NCI-H1930 (cell line): ENCODE data around the gene SH3YL1.

Experiments used
- DNase-seq, 2 experiments: peaks; one replicate each; lab custom pipeline; 2025; lab: John Stamatoyannopoulos, UW

The SH3YL1 gene

DNA sequence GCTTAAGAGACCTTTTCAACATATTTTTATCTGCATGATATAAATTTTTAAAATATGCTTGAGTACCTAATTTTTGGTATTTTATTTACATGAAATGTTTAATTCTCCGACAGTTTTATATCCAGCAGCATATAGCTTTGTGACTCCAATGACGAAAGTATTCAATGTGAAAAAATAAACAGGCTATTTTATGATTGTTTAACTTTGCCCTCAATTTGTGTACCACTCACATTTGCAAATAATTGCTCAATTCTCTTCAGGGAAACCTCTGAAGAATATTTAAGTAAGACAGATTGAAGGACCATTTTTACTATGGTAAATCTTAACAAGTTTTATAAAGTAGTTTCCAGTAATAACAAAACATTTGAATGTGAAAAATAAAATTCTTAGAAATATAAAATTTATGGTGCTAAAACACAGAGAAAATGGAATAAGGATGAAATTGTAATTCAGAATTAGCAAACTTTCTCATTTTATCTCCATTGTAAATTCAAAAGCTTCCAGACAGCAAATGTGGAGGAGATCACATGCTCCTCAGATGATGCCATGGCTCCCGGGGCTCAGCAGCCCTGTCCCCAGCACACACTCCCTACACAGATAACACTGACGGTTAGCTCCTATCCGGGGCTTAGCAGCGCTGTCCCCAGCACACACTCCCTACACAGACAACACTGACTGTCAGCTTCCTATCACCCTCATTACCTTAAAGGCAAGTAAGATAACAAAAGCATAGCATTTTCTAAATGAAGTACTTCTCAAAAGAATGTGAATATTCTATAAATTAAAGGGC is 39.7 kb downstream of the SH3YL1 start:
- no peak for DNase-seq

- DNase-seq = no peak
Observed at GRCh38 chr2:223451-223850, 40.4 kb downstream of the SH3YL1 start.

GRCh38 chr2:216068-216467 is 47.8 kb downstream of the SH3YL1 start:
- no peak for DNase-seq

DNA sequence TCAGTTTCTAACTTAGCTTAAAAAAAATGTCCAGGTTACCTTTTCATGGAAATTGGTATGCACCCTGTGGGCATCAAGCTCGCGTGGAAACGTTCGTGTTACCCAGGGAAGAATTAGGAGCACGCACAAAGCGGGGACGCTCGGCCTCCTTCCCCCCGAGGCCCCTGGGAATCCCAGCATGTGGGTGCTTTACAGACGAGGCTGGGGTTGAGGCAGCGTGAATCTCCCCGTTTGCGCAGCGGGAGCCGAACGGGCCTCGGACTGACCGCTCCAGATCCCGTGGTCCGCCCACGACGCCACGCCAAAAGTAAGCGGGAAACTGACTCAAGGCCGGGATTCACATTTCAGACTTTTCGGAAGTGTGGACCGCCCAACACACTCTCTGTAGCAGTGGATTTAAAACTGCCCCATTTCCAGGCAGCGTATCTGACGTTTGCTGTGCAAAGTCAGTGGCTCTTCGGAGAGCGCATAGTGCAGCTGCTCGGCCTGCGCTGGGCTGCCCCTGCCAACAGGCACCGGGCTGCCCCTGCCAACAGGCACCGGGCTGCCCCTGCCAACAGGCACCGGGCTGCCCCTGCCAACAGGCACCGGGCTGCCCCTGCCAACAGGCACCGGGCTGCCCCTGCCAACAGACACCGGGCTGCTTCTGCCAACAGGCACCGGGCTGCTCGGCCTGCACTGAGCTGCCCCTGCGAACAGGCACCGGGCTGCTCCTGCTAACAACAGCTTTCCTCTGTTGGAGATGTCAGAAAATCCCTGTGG is 49.7 kb downstream of the SH3YL1 start:
- no peak for DNase-seq

GRCh38 chr2:211486-212184 is 52.2 kb downstream of the SH3YL1 start:
- no peak for DNase-seq

DNA sequence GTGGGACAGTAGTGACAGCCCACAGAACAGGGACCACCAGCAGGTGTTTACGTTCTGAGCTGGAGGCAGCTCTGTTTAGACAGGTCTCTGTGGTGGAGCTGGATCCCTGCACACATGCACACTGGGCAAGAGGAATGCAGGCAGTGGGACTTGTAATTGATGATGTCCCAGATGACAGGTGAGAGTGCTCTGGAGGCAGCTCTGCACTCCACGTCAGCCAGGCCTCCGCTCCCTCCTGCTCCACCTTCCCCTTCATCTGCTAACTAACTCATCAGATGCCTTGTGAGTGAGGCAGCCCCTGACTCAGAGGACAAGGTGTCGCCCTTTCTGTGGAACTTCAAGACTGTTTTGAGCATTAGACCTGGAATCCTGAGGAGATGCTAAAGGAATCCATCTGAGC is 53.2 kb downstream of the SH3YL1 start:
- no peak for DNase-seq

GRCh38 chr2:209470-209869 is 54.4 kb downstream of the SH3YL1 start:
- no peak for DNase-seq

DNA sequence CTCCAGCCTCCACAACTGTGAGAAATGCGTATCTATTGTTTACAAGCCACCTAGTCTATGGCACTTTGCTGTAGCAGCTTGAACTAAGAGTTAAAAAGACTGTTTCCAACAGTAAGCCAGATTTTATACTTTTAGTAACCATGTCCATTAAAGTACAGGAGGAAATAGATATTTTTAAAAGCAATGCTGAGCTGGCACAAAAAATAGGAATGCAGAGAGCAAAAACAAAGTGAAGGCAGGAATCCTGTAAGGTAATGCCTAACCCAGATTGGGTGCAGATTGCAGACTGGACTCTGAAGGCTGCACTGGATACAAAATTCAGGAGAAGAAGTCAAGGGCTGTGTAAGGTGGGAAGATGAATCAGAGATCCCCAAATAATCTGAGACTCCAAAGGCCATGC is 55.5 kb downstream of the SH3YL1 start:
- no peak for DNase-seq

- DNase-seq = no peak
Observed at GRCh38 chr2:203984-204383, 59.8 kb downstream of the SH3YL1 start.

DNA sequence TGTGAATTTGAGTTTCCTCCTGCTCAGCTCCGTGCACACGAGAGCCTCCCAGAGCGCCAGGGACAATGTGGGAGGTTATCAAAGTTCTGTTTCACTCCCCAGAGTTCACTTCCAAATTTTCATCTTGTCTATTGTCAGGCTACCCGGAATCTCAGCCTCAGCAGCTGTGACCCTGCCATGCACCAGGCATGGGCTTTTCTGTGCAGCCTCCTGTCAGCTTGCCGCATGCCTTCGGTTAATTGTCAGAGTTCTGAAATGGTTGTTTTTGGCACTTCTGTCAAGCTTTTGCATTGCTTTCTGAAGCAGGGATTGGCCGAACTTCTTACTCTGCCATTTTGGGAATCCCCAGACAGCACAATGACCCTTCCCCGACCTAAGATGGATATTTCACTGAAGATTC is 60.4 kb downstream of the SH3YL1 start:
- no peak for DNase-seq

DNA sequence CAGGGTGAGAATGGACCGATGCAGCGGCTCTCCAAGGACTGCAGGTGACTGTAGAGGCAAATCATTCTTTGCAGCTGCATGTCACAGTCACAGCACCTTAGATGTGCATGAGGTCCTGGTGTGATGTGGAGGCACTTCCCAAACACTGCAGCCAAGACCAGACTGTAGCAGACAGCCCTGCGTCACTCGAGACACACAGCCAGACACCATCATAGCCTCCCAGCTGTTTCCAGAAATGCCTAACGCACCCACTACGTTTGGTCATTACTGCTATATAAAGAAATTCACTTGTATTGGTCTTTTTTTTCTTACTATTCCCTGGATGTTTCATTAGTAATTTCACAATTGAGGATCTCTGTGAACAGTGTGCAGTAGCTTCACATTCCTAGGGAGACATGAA is 60.9 kb downstream of the SH3YL1 start:
- no peak for DNase-seq

- no peak for DNase-seq
Observed at GRCh38 chr2:201648-202433, 62.0 kb downstream of the SH3YL1 start.

DNA sequence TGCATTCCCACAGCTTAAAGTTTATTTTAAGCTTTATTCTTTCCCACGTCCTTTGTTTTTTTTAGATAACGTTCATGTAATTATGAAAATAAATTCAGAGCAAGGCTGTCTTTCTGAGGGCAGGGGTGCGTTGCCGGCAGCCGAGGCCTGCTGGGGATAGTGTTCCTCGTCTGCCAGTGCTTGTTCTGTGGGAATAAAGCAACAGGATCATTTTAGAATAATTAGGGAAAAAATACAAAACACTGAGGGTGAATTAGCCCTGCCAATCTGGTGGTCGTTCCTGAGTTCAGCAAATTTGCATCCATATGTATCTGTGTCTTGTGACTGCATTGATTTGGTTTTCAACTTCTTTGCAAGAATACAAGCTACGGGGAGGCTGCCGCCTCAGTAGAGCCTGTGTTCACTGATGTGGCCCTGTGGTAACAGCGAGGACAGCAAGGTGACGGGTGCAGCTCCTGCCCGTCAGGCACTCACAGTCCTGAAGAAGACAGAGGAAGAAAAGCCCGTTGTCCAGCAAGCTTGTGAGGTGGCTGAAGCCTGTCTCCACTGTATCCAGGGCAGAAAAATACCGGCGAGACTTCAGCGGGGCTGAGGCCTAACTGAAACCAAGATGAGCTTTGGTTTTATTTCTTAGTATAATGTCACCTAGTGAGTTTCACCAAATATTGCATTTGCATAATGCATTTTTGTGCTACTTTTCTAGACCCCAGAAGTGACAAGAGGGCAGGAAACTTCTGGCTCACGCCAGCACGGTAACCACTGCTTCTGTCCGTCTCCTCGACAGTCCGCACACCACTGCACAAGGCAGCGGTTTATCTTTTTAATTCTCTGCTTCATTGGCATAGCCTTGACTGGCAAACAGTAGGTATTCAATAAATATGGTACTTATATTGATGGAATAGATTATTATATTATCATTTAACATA is 64.5 kb downstream of the SH3YL1 start:
- DNase-seq = no peak

- DNase-seq = no peak
Observed at GRCh38 chr2:196406-196805, 67.4 kb downstream of the SH3YL1 start.

DNA sequence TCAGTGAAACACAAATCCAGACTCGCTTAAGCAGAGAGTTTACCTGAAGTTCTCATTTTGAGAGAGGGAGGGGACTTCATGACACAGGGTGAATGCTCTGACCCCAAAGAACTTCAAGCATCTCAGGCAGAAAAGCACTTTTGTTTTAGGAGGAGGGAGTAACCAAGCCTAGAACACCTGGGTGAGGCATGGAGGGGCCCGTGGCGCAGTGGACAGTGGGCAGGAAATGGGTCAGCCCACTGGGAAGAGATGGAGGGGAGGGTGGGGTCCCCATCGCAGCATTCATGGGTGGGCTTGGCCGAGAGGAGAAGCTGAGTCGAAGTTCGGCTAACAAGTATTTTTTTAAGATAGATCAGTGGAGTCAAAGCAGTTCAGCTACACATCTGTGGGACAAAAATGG is 67.9 kb downstream of the SH3YL1 start:
- no peak for DNase-seq

- no peak for DNase-seq
Observed at GRCh38 chr2:193141-193671, 70.6 kb downstream of the SH3YL1 start.

DNA sequence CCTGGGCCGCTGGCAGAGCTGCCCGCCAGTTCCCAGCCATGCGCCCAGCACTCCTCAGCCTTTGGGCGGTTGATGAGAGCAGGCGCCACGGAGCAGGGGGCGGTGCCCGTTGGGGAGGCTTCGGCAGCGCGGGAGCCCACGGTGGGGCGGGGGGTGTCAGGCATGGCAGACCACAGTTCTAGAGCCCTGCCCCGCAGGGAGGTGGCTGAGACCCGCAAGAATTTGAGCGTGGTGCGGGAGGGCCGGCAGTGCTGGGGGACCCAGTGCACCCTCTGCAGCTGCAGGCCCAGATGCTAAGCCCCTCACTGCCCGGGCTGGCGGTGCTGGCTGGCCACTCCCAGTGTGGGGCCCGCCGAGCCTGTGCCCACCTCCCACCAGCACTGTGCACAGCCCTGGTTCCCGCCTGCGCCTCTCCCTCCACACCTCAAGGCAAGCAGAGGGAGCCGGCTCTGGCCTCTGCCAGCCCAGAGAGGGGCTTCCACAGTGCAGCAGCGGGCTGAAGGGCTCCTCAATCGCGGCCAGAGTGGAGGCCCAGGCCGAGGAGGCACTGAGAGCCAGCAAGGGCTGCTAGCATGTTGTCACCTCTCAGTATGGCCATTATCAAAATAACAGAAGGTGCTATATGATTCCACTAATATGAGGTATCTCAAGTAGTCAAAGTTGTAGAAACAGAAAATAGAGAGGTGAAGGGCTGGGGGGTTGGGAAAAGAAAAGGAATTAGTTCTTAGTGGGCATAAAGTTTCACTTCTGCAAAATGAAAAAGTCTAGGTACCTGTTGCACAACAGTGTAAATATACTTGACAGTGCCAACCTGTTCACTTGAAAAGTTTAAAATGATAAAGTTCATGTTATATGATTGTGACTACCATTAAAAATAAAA is 72.3 kb downstream of the SH3YL1 start:
- DNase-seq = no peak

- no peak for DNase-seq
Observed at GRCh38 chr2:187825-188224, 76.0 kb downstream of the SH3YL1 start.

DNA sequence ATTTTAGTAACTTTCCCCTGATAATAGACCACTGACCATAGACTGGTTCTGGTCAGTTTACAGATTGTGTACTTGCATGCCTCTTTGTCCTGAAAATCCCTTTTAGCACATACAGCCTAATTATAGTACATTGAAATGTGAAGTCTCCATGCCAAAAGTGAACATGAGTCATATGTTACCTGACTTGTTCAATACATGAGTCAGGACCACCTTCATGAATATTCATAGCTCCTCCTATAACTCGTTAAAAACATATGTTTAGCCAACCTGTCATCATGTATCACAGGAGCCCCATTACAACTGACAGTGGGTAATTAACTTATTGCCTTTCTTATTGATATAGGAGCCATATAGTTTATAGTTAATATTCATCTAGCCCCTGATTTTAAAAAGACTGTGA is 78.6 kb downstream of the SH3YL1 start:
- no peak for DNase-seq

DNA sequence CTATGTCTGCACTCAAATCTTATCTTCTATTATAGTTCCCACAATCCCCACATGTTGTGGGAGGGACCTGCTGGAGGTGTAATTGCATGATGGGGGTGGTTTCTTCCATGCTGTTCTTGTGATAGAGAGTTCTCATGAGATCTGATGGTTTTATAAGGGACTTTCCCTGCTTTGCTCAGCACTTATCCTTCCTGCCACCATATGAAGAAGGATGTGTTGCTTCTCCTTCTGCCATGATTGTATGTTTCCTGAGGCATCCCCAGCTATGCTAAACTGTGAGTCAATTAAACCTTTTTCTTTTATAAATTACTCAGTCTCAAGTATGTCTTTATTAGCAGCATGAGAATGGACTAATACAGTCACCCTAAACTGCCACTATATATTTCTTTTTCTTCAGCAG is 79.1 kb downstream of the SH3YL1 start:
- DNase-seq = no peak
